Putamen (tissue), 1 donor: ENCODE results near the gene OSBPL9.

Experiments
- DNase-seq: peaks from one replicate; pipeline ENCODE4 v3.0.0-alpha.2; 2016; ENCODE audit warnings: low spot score

The OSBPL9 gene, protein sequence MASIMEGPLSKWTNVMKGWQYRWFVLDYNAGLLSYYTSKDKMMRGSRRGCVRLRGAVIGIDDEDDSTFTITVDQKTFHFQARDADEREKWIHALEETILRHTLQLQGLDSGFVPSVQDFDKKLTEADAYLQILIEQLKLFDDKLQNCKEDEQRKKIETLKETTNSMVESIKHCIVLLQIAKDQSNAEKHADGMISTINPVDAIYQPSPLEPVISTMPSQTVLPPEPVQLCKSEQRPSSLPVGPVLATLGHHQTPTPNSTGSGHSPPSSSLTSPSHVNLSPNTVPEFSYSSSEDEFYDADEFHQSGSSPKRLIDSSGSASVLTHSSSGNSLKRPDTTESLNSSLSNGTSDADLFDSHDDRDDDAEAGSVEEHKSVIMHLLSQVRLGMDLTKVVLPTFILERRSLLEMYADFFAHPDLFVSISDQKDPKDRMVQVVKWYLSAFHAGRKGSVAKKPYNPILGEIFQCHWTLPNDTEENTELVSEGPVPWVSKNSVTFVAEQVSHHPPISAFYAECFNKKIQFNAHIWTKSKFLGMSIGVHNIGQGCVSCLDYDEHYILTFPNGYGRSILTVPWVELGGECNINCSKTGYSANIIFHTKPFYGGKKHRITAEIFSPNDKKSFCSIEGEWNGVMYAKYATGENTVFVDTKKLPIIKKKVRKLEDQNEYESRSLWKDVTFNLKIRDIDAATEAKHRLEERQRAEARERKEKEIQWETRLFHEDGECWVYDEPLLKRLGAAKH

DNA sequence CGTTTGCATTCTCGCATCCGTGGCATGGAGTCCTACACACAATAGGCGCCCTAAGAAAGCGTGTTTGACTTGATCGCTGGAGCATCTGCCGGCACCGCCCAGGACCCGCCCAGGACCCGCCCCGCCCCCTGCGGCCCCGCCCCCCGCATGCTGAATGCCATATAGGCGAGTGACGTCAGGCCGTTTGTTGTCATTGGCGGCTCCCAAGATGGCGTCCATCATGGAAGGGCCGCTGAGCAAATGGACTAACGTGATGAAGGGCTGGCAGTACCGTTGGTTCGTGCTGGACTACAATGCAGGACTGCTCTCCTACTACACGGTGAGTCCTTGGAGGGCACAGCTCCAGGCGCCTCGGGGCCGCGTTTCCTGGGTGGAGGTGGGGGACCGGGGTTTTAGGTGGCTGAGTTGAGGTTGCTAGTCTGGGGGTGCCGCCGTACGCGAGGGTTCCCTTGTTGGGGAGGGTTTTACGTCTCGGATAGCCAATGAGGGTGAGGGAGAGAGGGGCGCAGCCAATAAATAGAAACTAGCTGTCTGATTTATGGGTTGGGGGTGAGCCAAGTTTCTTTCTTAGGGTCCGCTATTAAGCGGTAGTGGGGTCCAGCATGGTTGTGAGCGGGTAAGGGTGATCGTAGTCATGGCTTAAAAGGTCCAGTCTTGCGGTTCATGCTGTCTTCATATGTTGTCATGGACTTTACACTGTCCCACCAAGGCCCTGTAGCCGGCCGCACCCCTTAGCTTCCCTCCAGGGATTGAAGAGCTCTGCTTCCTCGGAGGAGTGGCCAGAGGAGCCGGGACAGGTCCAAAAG is at the start of gene OSBPL9:
Gene OSBPL9 (plus strand): TSS at position 190 of the 806 bp plus-strand sequence. CDS start 19 bp downstream, at position 209.
- peak; percentile 91 for DNase-seq

DNA sequence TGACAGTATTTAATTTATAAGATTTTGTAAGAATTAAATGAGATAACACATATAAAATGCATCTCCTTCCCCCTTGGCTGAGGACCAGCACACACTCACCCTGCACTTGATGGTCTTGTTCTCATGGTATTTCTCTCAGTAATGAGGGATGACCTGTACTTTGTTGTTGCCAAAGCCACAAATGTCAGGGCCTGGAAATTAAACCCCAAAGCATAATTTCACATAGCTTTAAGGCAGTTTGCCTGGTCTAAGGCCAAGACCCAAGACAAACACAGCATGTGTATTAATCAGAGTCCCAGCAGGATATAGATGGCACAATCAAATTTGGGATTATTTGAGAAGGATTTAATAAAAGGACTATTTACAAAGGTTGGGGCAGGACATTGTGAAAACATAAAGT is 49.2 kb upstream of the OSBPL9 start:
- DNase-seq: no peak

DNA sequence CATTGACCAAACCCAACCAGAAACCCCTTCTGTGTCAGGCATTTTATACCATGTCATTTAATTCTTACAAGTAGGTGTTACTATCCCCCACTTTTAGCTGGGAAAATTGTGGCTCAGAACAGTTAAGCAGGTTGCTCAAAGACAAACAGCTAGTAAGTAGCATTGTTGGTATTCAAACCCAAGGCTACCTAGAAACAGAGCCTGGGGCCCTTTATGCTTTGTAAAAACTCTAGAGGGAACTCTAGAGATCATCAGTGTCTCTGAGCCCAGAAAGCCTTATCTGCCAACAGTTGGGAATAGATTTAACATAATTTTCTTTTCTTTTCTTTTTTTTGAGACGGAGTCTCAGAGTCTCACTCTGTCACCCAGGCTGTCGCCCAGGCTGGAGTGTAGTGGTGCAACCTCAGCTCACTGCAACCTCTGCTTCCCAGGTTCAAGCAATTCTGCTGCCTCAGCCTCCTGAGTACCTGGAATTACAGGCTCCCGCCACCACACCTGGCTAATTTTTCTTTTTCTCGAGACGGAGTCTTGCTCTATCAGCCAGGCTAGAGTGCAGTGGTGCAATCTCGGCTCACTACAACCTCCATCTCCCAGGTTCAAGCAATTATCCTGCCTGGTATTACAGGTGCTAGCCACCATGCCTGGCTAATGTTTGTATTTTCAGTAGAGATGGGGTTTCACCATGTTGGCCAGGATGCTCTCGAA is 48.5 kb upstream of the OSBPL9 start:
- no peak for DNase-seq

DNA sequence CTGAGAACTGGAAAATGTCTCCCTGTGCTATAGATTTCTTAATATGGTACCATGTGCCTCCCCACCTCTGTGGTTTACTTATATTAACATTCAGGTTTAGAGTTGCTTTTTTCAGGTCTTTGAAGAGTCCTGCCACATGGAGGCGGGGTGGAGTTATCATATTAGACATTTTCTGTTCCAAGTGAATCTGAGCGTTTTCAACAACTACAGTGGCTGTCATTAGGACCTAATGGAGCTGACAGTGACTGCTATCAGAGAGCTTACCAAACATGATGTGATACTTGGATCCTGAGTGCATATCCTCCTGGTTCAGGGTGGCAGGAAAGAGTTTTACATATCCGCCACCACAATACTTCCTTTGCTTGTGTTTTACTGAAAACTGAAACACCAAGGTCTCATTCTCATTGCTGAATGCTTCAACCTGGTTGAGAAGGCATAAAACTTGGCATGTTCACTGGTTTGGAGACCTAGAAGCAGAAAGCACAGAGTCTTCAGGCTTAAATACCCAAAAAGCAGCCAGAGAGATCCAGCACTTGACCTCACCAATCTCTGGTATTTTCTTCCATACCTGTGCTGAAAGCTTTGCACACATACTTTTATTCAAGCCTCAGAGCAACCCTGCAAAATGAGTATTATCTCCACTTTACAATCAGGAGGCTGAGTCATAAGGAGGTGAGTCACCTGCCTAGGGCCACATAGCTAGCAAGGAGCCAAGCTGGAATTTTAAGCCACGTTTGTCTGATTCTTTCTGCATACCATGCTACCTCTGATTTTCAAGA is 47.4 kb upstream of the OSBPL9 start:
- no peak for DNase-seq

DNA sequence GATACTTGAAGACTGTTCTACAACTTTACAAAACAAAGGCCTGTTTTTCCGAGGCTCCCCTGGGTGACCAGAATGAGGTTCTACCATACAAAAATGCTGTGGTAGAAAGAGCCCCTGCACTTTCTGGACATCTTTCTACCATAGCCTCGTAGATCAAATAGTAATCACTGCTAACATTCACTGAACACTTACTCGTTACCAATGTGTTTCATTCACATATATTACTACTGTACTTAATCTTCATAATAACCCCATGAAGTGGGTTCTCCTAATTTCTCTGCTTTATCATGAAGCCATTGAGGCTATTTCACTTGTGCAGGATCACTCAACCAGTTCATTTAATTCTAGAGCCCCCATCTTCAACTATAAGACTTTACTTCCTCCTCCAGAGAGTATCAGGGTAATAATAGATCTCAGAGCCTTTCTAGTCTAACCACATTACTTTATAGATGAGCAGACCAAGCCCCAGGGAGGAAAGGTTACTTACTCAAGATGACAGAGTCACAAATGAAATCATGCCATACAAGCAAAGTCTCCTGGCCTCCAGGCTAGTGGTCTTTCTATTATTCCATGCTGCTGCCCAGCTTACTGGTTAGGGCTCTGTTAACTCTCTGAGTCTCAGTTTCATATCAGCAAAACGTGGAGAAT is 46.7 kb upstream of the OSBPL9 start:
- no peak for DNase-seq

DNA sequence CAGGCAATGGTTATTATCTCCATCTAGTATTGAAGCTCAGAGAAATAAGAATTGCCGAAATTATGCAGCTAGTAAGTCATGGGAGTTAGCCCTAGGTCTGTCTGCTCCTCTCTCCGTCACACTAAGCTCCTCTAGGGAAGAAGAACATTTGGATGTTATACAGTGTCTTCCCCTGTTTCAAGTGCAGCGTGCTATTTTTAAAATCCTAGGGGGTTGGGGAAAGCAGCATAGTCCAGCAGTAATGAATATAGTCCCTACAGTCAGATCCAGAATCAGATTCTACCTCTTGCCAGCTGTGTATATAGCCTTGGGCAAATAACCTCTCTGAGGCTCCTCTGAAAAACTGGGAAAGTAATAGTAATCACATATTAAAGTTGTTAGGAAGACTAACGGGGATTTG is 44.5 kb upstream of the OSBPL9 start:
- no peak for DNase-seq

DNA sequence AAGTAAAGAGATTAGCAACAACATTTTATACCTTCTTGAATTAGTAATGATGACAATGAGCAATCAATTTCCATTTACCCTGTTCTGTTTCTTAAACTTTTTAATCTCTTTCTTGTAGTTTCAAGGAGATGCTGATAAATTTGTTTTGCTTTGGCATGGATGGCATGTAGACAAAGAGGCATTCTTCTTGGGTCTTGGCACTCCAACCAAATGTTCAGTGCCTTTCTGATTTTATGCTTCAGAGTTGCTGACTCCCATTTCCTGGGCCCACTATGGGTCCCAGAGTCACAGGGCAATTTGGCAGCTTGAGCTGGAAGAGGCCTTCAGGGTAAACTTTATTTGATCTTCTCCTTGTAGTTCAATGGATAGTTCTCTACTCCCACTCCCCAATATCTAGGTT is 42.1 kb upstream of the OSBPL9 start:
- DNase-seq: peak; percentile 76

DNA sequence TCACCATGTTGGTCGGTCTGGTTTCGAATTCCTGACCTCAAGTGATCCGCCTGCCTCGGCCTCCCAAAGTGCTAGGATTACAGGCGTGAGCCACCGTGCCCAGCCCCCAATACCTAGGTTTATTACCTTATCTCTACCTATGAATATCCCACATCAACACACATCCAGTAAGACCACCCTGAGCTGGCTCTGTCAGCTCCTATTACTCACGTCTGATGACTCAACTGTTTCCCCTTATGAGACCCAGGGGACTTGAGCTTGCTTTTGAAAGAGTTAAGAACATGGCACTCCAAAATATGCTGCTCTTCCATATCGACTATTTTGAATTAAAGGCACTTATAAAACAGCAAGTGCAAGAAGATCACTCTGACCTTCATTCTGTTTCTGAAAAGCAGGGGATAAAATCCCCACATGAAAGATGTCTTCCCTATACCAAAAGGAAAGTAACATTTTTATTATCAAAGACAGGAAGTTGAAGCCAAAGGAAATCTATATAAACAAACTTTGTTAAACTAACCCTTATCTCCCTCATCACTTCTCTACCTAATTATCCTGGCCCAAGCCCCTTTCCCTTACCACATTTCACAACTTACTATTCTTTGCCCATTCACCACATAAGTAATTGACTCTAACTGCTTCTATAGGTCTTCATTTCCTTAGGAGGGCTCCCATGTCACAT is 41.3 kb upstream of the OSBPL9 start:
- DNase-seq: no peak

DNA sequence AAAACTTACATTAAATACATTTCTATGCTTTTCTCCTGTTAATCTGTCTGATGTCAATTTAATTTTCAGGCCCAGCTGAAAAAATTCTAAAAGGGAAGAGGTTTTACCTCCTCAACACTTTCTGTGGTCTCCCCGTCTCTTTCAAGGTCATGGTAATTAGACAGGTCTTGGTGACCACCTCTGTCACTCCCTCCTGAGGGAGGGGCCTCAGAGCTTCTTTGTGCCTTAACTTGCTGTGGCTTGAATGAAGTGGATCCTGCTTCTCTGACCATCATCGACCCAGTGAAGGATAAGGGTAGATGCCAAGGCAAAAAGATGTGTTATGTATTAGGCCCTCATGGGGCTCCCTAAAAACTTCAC is 40.8 kb upstream of the OSBPL9 start:
- DNase-seq: no peak

DNA sequence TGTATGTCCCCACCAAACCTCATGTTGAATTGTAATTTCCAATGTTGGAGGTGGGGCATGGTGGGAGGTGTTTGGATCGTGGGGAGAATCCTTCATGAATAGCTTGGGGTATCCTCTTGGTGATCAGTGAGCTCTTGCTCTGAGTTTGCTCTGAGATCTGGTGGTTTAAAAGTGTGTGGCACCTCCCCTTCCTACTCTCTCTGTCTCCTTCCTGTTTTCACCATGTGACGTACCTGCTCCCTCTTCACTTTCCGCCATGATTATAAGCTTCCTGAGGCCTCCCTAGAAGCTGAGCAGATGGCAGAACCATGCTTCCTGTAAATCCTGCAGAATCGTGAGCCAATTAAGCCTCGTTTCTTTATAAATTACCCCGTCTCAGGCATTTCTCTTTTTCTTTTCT is 40.0 kb upstream of the OSBPL9 start:
- no peak for DNase-seq

DNA sequence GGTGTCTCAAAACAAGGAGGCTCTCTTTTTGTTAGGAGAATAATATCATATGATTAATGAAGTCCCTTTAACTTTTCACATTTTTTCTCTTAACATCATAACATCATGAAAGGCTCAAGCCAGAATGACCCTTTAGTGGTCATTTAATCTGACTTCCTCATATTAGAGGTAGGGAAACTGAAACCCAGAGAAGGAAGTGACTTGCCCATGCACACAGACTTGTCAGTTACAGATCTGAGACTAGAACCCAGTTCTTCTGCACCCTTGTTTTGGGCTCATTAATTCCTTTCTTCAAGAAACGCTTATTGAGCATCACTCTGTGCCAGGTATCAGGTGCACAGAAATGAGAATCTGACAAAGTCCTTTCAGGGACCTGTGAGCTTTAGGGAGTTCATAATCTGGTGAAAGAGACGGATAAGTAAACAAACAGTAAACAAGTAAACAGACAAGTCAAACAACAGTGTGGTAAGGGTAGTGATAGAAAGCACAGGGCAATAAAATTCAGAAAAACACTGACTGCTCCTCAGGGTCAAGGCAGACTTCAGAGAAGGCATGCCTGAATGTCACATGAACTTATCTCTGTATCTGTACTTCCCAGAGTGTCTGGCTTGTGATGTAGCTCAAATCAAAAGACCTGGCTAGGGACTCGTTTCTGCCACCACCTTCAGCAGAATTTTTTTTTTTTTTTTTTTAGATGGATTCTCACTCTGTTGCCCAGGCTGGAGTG is 38.3 kb upstream of the OSBPL9 start:
- no peak for DNase-seq

DNA sequence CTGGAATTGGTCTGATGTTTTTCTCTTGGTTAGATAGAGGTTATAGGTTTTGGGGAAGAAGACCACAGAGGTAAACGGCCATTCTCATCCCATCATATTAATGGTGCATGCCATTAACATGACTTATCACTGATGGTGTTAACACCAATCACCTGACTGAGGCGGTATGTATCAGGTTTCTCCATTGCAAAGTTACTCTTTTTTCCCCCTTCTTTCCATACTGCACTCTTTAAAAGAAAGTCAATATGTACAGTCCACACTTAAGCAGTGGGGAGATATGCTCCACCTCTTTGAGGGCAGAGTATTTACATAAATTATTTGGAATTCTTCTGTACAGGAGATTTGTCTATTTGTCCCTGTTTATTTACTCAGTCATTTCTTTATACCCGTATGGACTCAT is 35.7 kb upstream of the OSBPL9 start:
- no peak for DNase-seq

DNA sequence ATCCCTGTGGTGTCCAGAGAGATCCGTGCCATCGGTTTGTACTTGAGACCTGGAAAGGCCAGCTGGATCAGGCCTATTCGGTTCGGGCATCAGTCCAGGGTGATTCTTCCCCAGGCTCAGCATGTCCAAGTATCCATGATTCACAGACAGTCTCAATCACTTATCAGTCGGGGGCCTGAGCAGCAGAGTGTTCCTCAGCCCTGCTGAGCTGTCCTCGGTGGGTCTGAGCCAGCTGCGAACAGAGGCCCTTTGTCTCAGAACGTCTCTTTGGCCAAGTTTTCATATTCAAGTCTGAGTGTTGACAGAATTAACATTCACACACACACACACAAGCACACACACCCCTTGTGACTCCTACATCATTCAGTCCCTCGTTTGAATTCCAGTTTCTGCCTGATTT is 33.4 kb upstream of the OSBPL9 start:
- DNase-seq: peak; percentile 95

DNA sequence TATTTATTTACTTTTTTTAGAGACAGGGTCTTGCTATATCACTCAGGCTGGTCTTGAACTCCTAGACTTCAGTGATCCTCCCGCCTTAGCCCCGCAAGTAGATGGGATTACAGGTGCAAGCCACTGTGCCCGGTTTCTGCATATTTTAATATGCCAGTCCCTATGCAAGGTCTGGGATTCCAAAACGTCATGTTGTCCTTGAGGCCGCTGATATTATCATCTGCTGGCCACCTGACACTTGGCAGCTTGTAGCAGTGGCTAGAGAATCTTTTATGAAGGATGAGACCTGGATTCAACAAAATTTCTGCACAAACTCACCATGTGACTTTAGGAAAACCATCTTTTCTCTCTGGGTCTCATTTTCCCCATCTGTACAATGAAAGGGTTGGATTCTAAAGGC is 32.9 kb upstream of the OSBPL9 start:
- DNase-seq: no peak

DNA sequence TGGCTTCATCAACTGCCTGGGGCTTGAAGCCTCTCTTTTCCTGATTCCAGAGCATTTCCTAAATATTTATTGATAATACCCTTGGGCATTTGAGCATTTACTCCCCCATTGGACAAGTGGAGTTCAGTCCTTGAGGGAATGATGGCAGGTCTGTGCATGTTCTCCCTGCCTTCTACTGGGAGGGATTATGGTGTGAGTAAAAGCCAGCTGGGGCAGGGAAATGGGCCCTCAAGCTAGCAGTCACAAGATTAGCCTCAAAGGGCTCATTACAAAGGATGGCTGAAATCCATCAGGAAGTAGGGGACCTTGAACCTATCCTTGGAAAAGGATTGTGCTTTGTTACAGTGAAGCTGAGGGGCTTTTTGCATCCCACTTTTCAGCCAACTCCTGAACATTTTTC is 24.2 kb upstream of the OSBPL9 start:
- no peak for DNase-seq

DNA sequence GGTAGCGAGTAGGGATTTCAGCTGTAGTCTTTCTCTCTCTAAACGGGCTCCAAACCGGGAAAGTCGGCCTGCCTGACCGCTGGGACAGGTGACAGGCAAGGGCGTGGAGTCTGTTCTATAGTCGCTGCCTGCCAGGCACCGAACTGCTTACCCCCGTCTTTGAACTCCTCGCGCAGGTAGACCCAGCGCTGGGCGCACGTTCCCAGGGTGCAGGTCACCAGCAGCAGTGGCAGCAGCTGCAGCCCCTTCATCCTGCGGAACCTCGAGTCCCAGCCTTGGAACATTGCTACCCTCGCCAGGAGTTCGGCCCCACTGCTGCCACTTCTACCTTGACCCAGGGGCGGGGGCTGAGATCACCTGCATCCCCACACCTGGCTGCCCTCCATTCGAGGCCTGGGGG is 22.2 kb upstream of the OSBPL9 start:
- DNase-seq: no peak

DNA sequence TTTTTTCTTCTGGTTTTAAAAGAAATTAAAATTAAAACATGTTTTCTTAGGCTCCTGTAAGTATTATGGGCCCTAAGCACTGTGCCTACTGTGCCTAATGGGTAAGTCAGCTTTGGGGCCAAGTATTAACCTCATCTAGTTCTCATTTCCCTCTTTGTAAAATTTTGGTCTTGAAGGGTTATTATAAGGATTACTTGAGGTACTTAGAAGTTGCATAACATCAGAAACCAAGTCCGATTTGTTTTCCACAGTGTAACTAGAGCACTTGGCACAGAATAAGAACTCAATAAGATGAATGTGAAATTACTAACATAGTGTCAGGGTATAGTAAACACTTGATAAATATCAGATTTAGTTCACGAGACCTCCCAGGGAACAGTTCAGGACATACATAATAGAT is 16.4 kb upstream of the OSBPL9 start:
- DNase-seq: no peak

DNA sequence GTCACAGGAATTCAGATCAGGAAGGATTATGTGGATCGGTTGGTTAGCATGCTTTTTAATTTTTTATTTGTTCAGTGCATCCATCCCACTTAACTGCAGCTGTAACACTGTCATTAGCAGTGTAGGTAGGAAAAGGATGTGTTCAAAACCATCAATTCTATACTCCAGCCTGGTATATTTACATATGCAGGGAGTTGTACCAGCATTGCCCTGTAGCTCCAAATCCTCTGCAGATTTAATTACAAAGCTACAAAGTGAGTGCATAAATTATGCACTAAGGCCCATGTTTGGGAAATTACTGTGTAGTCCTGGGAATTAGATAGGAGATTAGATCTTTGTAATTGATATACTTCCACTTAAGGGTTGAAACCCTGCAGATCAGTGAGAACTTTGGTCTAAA is 15.9 kb upstream of the OSBPL9 start:
- DNase-seq: no peak

DNA sequence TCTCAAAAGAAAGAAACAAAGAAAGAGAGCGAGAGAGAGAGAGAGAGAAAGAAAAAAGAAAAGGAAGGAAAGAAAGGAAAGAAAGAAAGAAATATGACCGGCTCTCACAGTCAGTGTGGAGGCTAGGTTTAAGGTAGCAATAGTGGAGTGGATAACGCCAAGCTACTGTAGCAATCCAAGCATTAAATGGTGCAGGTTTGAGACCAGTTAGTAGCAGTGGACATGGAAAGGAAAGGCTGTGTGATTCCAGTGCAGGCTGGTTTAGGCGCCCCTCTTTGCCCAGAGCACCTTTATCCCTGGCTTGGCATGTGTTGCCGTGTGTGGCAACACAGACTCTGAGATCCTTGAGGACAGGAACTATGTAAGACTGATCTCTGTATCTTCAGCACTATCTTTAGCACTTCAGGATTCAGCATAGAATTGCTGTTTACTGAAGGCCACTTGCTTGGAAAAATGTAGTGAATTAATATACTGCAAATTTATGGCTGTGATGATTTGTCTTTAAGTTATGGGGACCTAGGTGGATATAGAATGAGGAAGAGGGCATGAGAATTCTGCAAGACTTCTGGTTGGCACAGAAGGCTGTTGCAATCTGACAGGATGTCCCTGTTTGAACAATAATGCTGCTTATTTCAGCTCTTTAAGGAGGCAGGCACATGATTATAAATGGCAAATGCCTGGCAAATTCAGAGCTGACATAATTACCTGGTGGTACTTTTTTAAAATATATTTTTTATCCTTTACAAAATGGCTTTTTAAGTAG is 10.8 kb upstream of the OSBPL9 start:
- DNase-seq: no peak
